GM19452 (cell line): ENCODE measurements around the gene CFAP92.

Experiments
- ATAC-seq: cut with Tn5 transposase; IDR thresholded peaks from one replicate; pipeline ENCODE4 v1.9.1; 2021; ENCODE audit not compliant: unreplicated experiment

Gene CFAP92

GRCh38 chr3:129006864-129007263 lies 13.0 kb upstream of the CFAP92 start:
- ATAC-seq, result no peak

- ATAC-seq, result no peak
Measured at GRCh38 chr3:129005526-129006303, 11.8 kb upstream of the CFAP92 start.

GRCh38 chr3:129004639-129005295 lies 10.9 kb upstream of the CFAP92 start:
- no peak for ATAC-seq

DNA sequence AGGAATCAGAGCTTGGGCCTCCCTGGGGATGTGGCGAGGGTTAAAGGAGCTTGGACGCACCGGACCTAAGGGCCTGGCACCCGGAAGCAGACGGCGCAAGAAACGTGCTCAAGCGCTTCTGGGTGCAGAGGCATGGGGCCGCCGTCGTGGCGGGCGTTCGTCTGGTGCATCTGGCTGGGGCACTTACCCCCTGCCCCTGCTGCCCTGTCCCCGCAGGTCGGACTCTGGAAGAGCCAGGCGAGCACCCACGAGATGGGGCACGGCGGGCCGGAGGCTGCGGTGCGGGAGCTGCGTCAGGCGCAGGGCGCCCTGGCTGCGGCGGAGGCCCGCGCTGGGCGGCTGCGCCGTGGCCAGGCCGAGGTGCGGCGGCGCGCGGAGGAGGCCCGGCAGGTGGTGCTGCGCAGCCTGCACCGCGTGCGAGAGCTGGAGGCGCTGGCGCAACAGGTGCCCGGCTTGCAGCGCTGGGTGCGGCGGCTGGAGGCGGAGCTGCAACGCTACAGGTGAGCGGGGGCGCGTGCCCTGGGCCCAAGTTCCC lies 9.8 kb upstream of the CFAP92 start:
- ATAC-seq, result no peak

- no peak for ATAC-seq
Measured at GRCh38 chr3:129002573-129003569, 9.0 kb upstream of the CFAP92 start.

- no peak for ATAC-seq
Measured at GRCh38 chr3:129001806-129002572, 8.1 kb upstream of the CFAP92 start.

DNA sequence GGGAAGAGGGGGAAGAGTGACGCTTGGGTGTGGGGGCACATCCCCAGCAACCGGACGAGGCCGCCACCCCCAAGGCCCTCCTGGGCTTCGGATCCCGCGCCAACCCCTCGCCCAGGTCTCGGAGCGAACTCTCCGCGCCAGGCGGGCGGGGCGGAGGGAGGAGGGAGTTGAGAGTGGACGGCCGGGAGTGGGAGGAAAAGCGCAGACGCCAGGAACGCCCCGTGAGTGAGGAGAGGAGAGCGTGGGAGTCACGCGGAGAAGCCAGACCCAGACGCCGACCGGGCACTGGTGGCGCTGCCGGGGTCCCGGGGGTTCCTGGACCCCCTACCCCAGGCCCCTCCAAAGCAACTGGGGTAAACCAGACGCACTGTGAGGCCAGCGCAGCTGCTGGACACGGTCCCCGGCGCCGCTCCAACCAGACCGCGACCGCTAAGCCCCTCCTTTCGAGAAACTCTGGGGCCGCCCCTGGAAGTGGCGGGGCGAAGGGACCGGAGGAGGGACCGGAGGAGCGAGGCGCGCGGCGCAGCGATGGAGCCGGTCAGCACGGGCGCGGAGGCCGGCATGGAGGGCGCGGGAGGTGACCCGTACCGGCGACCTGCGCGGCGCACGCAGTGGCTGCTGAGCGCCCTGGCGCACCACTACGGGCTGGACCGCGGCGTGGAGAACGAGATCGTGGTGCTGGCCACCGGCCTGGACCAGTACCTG lies 7.4 kb upstream of the CFAP92 start, which contains the start of gene EFCC1:
Gene EFCC1 (plus strand): TSS at position 204 of the 705 bp plus-strand sequence. CDS start 325 bp downstream, at position 529.
- ATAC-seq, result no peak

- ATAC-seq, result no peak
Measured at GRCh38 chr3:129000742-129001100, 6.8 kb upstream of the CFAP92 start.

DNA sequence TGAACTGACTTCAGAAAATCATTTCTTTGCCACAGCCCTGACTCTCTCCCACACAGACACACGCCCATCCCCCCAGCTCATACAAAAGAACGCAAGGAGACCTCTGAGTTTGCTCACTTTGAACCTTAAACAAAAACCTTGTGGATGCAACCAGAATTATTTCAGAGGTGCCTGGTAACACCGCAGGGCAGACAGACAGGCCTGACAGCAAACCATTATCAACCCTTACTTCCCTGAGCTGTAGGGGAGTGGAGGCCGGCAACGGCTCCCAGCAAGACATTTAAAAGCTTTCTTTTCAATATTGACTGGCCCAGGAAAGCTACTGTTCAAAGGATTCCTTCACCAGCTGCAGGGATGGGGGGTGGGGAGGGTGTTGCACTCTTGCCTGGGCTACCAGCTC lies 5.2 kb upstream of the CFAP92 start:
- no peak for ATAC-seq

GRCh38 chr3:128998561-128998960 lies 4.7 kb upstream of the CFAP92 start:
- no peak for ATAC-seq

DNA sequence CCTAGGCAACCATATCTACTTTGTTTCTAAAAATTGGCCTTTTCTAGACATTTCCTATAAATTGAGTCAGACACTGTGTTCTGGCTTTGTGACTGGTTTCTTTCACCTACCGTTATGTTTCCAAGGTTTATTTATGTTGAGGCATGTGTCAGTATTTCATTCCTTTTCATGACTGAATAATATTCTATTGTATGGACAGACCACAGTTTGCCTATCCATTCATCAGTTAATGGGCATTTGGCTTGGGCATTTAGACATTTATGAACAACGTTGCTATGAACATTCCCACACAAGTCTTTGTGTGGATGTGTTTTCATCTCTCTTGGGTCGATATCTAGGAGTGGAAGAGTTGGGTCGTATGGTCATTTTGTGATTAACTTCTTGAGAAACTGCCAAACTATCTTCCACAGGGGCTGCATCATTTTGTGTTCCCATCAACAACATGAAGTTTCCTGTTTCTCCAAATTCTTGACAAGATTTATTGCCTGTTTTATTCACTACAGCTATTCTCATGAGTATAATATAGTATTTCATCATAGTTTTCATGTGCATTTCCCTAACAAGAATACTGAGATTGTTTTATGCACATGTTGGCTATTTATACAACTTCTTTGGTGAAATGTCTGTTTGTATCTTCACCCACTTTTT lies 3.7 kb upstream of the CFAP92 start:
- ATAC-seq, result no peak

- ATAC-seq, result no peak
Measured at GRCh38 chr3:128996726-128997125, 2.9 kb upstream of the CFAP92 start.

- ATAC-seq, result no peak
Measured at GRCh38 chr3:128996200-128996599, 2.3 kb upstream of the CFAP92 start.

DNA sequence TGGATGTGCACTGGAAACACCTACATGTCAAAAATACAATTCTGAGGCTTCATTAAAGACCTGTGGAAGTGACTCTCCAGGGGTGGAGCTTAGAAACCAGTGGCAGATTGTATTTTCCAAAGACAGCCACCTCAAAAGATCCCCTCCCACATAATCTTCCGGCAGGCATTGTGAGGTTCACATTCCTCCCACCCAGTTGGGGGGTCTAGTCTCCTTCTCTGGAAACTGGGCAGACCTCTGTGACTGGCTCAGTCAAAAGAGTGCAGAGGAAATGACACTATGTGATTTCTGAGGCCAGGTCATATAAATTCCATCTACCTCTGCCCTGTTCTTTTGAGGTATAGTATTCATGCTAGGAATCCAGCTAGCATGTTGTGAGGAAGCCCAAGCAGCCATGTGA lies 1.9 kb upstream of the CFAP92 start:
- no peak for ATAC-seq

DNA sequence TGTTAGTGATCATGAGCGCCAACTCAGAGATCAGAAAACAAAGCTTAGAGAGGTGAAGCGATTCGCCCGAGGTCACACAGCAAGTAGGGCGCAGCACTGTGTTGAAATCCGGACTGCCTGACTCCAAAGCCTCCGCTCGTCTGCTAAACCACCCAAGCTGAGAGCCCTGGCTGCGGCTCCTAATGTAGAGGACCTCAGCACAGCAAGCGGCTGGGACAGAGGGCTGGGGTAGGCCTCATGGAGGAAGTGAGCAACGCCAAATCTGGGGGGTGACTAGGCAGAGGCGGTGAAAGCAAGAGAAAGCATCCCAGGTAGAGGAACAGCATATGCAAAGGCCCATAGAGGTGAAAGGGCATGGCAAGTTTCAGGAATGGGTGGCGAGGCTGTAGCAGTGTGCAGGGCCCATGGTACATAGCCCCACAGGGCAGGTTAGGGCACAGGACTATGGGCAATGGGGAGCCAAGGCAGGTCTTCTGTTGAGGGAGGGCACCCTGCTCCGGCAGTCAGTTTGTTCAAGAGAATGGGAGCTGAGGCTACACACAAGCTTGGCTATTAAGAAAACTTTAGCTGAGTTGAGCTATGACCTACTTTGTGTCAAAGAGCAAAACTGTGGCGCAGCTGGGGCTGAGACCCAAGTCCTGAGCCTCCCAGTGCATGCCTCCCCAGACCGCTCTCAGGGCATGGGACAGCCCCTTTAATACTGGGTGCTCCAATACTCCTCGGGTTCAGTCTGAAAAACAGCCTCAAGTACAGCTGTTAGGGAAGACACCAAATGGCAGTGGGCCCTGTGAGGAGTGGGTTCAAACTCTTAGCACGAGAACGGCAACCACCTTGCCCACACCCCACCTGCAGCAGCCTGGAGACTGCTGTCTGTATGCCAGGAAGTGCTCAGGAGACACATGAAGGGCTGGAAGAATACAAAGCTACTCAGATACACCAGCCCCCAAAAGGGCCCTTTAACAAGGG lies 988 bp upstream of the CFAP92 start:
- no peak for ATAC-seq

DNA sequence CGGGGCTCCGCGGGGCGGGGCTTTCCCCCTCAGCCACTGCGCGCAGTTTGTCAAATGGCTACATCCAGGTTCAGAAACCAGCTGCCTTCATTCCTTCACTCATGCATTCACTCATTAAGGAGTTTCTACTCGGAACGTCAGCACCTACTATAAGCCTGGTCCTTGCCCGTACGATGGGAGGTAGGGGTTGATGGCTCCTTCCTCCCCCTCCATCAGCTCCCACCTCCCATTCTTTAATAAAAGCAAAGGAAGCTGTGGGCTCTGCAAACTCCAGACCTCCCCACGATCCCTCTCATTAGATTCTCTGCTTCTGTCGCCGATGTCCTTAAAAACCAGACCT lies 267 bp upstream of the CFAP92 start:
- no peak for ATAC-seq

DNA sequence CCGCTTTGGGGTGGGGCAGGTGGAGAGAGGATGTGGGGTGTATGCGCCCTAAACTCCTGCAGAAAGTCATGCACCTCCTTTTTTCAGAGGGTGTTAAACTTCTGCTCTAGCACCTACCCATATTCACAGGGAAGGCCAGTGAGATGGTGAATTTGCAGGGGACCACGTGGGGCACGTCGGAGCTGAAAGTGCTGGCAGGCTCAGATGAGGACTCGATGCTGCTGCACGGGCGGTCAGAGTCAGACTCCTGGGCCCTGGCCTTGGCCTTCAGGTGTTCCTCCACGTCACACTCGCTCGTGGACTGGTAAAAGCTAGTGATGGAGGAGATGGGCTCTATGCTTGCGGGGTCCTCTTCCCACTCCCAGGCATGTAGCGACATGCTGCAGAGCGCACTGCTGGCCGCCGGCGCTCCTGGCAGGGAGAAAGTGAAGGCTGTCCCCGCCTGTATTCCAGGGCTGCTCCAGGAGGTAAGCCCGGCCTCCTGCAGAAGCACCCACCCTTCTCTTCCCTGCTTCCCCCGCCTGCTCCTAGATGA lies 883 bp downstream of the CFAP92 start:
- ATAC-seq, result no peak

- ATAC-seq, result no peak
Measured at GRCh38 chr3:128991355-128991895, 2.5 kb downstream of the CFAP92 start.
